ENCODE results near the gene NR5A2. TPM values are rescaled to one million over a fixed set of nuclear protein-coding genes. Genes with fewer than 3 reads are reported as not detected.

NR5A2 gene
- total and polyA plus RNA-seq, 7 experiments from 2014 or later = 0.10 TPM; not detected in 6

DNA sequence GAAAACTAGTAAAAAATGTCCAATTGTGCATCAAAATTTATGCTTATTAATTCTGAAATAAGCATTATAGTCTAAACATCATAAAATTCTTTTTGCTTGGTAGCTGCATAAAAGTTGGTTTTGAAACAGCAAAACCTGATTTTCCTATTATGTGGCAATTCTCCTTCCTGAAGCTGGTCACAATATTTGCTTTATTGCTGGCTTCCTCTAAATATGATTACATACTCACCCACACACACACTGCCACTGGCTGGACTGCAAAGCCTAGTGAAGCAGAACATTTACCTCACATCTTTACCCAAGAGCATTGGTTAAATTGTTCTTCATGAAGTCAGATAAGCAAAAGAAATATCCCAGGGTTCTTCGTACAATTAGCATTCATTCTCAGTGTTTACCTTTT is 103.0 kb downstream of the NR5A2 start:
- H3K27me3 Mint-ChIP-seq = peaks cover 0 to 2% (median 0%) of the 10 kb centered on the region in 5 donors
- Histone ChIP-seq H3K27me3 (ENCODE audit: control insufficient read depth in 2 of 2, insufficient read depth in 2 of 2, low read length in 2 of 2) (no peaks in the 10 kb centered on the region), H3K4me1 (ENCODE audit: control insufficient read depth in 2 of 2, insufficient read depth in 2 of 2, low read length in 2 of 2) (peaks cover 6 to 18% of the 10 kb centered on the region in 2 donors), H3K9me3 (ENCODE audit: control insufficient read depth in 2 of 3, low read length in 3 of 3) (no peaks in the 10 kb centered on the region), H3K36me3 (ENCODE audit: control insufficient read depth in 2 of 3, insufficient read depth in 3 of 3, low read length in 3 of 3) (no peaks in the 10 kb centered on the region), H3K27ac (ENCODE audit: low read depth, low read length) (no peak overlapping the region), H3K4me3 (ENCODE audit: low read length) (no peak overlapping the region)
- no peak overlapping the region for H3K4me3 Mint-ChIP-seq
- H3K27ac Mint-ChIP-seq = peak overlapping the region in 1 of 9 donors; percentile 2
- H3K36me3 Mint-ChIP-seq = no peaks in the 10 kb centered on the region
- ChIA-PET CTCF (interaction anchor here (0.6 to 1.3 kb wide), 2 partner anchors 13 to 54 kb away, joined by 3 read pairs; no protein-coding TSS in a partner anchor), POLR2A (no interaction called here)
- H3K4me1 Mint-ChIP-seq = peaks cover 0 to 20% (median 14%) of the 10 kb centered on the region in 7 donors
- DNase-seq (no peak), ATAC-seq (no peak)
- no peaks in the 10 kb centered on the region for H3K9me3 Mint-ChIP-seq
- intact Hi-C loops (cut with micrococcal nuclease) = no loop called here

DNA sequence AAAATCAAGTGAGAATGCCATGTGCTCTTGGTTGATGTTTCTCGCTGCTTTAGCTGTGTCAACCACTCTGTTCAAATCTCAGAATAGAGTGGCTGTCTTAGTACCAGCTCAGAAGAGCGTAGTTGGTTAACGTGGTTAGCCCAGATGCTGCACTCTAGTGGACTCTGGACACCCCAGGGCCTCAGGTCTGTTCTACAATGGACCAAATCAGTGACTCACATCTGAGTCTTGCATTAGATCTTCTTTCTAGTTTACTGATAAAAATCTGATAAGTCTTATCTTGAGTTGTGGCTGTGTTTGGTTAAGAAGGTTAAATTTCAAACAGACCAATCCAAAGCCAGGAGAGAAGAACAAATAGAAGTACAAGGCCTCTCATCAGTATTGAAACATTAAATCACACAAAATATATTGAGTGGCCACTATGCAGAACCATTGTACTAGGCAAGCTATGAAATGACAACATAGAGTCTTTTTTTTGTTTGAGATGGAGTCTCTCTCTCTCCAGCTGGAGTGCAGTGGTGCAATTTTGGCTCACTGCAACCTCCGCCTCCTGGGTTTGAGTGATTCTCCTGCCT is 104.1 kb downstream of the NR5A2 start:
- ChIA-PET POLR2A (no interaction called here), CTCF (interaction anchor here (0.9 to 1.3 kb wide), 2 partner anchors 12 to 110 kb away, joined by 3 read pairs; no protein-coding TSS in a partner anchor)
- H3K4me1 ChIP-seq (ENCODE audit: control insufficient read depth in 2 of 2, insufficient read depth in 2 of 2, low read length in 2 of 2) = peaks cover 6 to 18% of the 10 kb centered on the region in 2 donors
- H3K4me3 ChIP-seq (ENCODE audit: low read length) = no peak overlapping the region
- Mint-ChIP-seq H3K36me3 (no peaks in the 10 kb centered on the region), H3K4me1 (peaks cover 0 to 20% (median 14%) of the 10 kb centered on the region in 7 donors), H3K4me3 (no peak overlapping the region), H3K27ac (peak overlapping the region in 1 of 9 donors; percentile 32), H3K27me3 (peaks cover 0 to 5% (median 0%) of the 10 kb centered on the region in 5 donors), H3K9me3 (no peaks in the 10 kb centered on the region)
- no peak overlapping the region for H3K27ac ChIP-seq (ENCODE audit: low read depth, low read length)
- no peaks in the 10 kb centered on the region for H3K36me3 ChIP-seq (ENCODE audit: control insufficient read depth in 2 of 3, insufficient read depth in 3 of 3, low read length in 3 of 3)
- H3K9me3 ChIP-seq (ENCODE audit: control insufficient read depth in 2 of 3, low read length in 3 of 3) = no peaks in the 10 kb centered on the region
- intact Hi-C loops (cut with micrococcal nuclease) = no loop called here
- no peaks in the 10 kb centered on the region for H3K27me3 ChIP-seq (ENCODE audit: control insufficient read depth in 2 of 2, insufficient read depth in 2 of 2, low read length in 2 of 2)
- ATAC-seq (peak; percentile 51), DNase-seq (no peak)

GRCh38 chr1:200133123-200133522 is 105.6 kb downstream of the NR5A2 start:
- peaks cover 6 to 18% of the 10 kb centered on the region in 2 donors for H3K4me1 ChIP-seq (ENCODE audit: control insufficient read depth in 2 of 2, insufficient read depth in 2 of 2, low read length in 2 of 2)
- intact Hi-C loops (cut with micrococcal nuclease) = no loop called here
- Mint-ChIP-seq H3K27ac (no peak overlapping the region), H3K4me1 (peaks cover 0 to 20% (median 14%) of the 10 kb centered on the region in 7 donors), H3K4me3 (no peak overlapping the region), H3K27me3 (peaks cover 0 to 9% (median 0%) of the 10 kb centered on the region in 5 donors), H3K9me3 (no peaks in the 10 kb centered on the region), H3K36me3 (no peaks in the 10 kb centered on the region)
- ChIA-PET CTCF (interaction anchor here (0.6 kb wide), 1 partner anchor 180 kb away, joined by 3 read pairs; no protein-coding TSS in a partner anchor), POLR2A (no interaction called here)
- no peaks in the 10 kb centered on the region for H3K36me3 ChIP-seq (ENCODE audit: control insufficient read depth in 2 of 3, insufficient read depth in 3 of 3, low read length in 3 of 3)
- H3K27ac ChIP-seq (ENCODE audit: low read depth, low read length) = no peak overlapping the region
- DNase-seq = no peak
- H3K4me3 ChIP-seq (ENCODE audit: low read length) = no peak overlapping the region
- H3K9me3 ChIP-seq (ENCODE audit: control insufficient read depth in 2 of 3, low read length in 3 of 3) = no peaks in the 10 kb centered on the region
- no peak for ATAC-seq
- H3K27me3 ChIP-seq (ENCODE audit: control insufficient read depth in 2 of 2, insufficient read depth in 2 of 2, low read length in 2 of 2) = no peaks in the 10 kb centered on the region

- no peak overlapping the region for H3K27ac ChIP-seq (ENCODE audit: low read depth, low read length)
- ChIA-PET POLR2A (no interaction called here), CTCF (no interaction called here)
- Mint-ChIP-seq H3K9me3 (no peaks in the 10 kb centered on the region), H3K27me3 (peaks cover 0 to 12% (median 0%) of the 10 kb centered on the region in 5 donors), H3K4me3 (no peak overlapping the region), H3K4me1 (peaks cover 0 to 17% (median 12%) of the 10 kb centered on the region in 7 donors), H3K36me3 (no peaks in the 10 kb centered on the region), H3K27ac (no peak overlapping the region)
- no peaks in the 10 kb centered on the region for H3K36me3 ChIP-seq (ENCODE audit: control insufficient read depth in 2 of 3, insufficient read depth in 3 of 3, low read length in 3 of 3)
- H3K4me3 ChIP-seq (ENCODE audit: low read length) = no peak overlapping the region
- ATAC-seq (no peak), DNase-seq (no peak)
- H3K4me1 ChIP-seq (ENCODE audit: control insufficient read depth in 2 of 2, insufficient read depth in 2 of 2, low read length in 2 of 2) = peaks cover 6 to 9% of the 10 kb centered on the region in 2 donors
- H3K9me3 ChIP-seq (ENCODE audit: control insufficient read depth in 2 of 3, low read length in 3 of 3) = no peaks in the 10 kb centered on the region
- no peaks in the 10 kb centered on the region for H3K27me3 ChIP-seq (ENCODE audit: control insufficient read depth in 2 of 2, insufficient read depth in 2 of 2, low read length in 2 of 2)
- intact Hi-C loops (cut with micrococcal nuclease) = no loop called here
Measured at GRCh38 chr1:200134116-200134515, 106.6 kb downstream of the NR5A2 start.

- H3K4me3 ChIP-seq (ENCODE audit: low read length) = no peak overlapping the region
- no peaks in the 10 kb centered on the region for H3K36me3 ChIP-seq (ENCODE audit: control insufficient read depth in 2 of 3, insufficient read depth in 3 of 3, low read length in 3 of 3)
- H3K36me3 Mint-ChIP-seq = no peaks in the 10 kb centered on the region
- ChIA-PET CTCF (interaction anchor here (1.8 kb wide), 1 partner anchor 170 kb away, joined by 8 read pairs; no protein-coding TSS in a partner anchor), POLR2A (no interaction called here)
- no peaks in the 10 kb centered on the region for H3K4me1 ChIP-seq (ENCODE audit: control insufficient read depth in 2 of 2, insufficient read depth in 2 of 2, low read length in 2 of 2)
- intact Hi-C loops (cut with micrococcal nuclease) = loop anchor here in 1 of 2 donors (5.0 kb wide), 1 partner anchor 216 kb away; no protein-coding TSS in a partner anchor
- H3K27ac ChIP-seq (ENCODE audit: low read depth, low read length) = no peak overlapping the region
- H3K27me3 ChIP-seq (ENCODE audit: control insufficient read depth in 2 of 2, insufficient read depth in 2 of 2, low read length in 2 of 2) = no peaks in the 10 kb centered on the region
- H3K27ac Mint-ChIP-seq = no peak overlapping the region
- no peak overlapping the region for H3K4me3 Mint-ChIP-seq
- H3K9me3 Mint-ChIP-seq = no peaks in the 10 kb centered on the region
- DNase-seq (no peak), ATAC-seq (no peak)
- H3K27me3 Mint-ChIP-seq = peaks cover 0 to 12% (median 0%) of the 10 kb centered on the region in 5 donors
- peaks cover 0 to 3% (median 0%) of the 10 kb centered on the region in 7 donors for H3K4me1 Mint-ChIP-seq
- H3K9me3 ChIP-seq (ENCODE audit: control insufficient read depth in 2 of 3, low read length in 3 of 3) = no peaks in the 10 kb centered on the region
Measured at GRCh38 chr1:200136384-200136783, 108.9 kb downstream of the NR5A2 start.

- DNase-seq (peak in 7 of 9 donors; percentile 5 to 56 (median 23)), ATAC-seq (peak; percentile 93)
- Histone ChIP-seq H3K4me3 (ENCODE audit: low read length) (no peak overlapping the region), H3K4me1 (ENCODE audit: control insufficient read depth in 2 of 2, insufficient read depth in 2 of 2, low read length in 2 of 2) (no peaks in the 10 kb centered on the region), H3K27me3 (ENCODE audit: control insufficient read depth in 2 of 2, insufficient read depth in 2 of 2, low read length in 2 of 2) (no peaks in the 10 kb centered on the region), H3K27ac (ENCODE audit: low read depth, low read length) (no peak overlapping the region), H3K9me3 (ENCODE audit: control insufficient read depth in 2 of 3, low read length in 3 of 3) (no peaks in the 10 kb centered on the region), H3K36me3 (ENCODE audit: control insufficient read depth in 2 of 3, insufficient read depth in 3 of 3, low read length in 3 of 3) (no peaks in the 10 kb centered on the region)
- H3K9me3 Mint-ChIP-seq = no peaks in the 10 kb centered on the region
- H3K4me3 Mint-ChIP-seq = no peak overlapping the region
- ChIA-PET POLR2A (no interaction called here), CTCF (interaction anchor here (0.7 to 2.1 kb wide), 11 partner anchors 10 to 351 kb away, joined by 3 to 9 read pairs (median 4); no protein-coding TSS in a partner anchor)
- intact Hi-C loops (cut with micrococcal nuclease) = loop anchor here (1.0 to 5.0 kb wide), 11 partner anchors 15 to 455 kb away; no protein-coding TSS in a partner anchor
- H3K27ac Mint-ChIP-seq = no peak overlapping the region
- H3K27me3 Mint-ChIP-seq = peaks cover 0 to 12% (median 0%) of the 10 kb centered on the region in 5 donors
- H3K36me3 Mint-ChIP-seq = peaks cover 0 to 4% (median 0%) of the 10 kb centered on the region in 5 donors
- H3K4me1 Mint-ChIP-seq = peaks cover 0 to 8% (median 0%) of the 10 kb centered on the region in 7 donors
Measured at GRCh38 chr1:200139661-200140250, 112.2 kb downstream of the NR5A2 start.

All from naive thymus-derived CD4-positive, alpha-beta T cell (primary cell).